SIG-M5 treated with dmso at 0.1 percent for 504 hours (cell line): ENCODE measurements around the gene DSCAM.

Source experiments
- DNase-seq: peaks from one replicate; lab custom pipeline; 2025; ENCODE audit not compliant: unreplicated experiment; lab: John Stamatoyannopoulos, UW

The DSCAM gene

GRCh38 chr21:40706806-40707655 lies 139.9 kb downstream of the DSCAM start:
- DNase-seq: no peak

GRCh38 chr21:40706176-40706575 lies 140.8 kb downstream of the DSCAM start:
- no peak for DNase-seq

GRCh38 chr21:40704141-40704540 lies 142.8 kb downstream of the DSCAM start:
- DNase-seq: no peak

- DNase-seq: no peak
These were observed 147.6 kb downstream of the DSCAM start for GRCh38 chr21:40699366-40699765.

- DNase-seq: no peak
These were observed 150.7 kb downstream of the DSCAM start for GRCh38 chr21:40696246-40696645.

- DNase-seq: no peak
These were observed 157.1 kb downstream of the DSCAM start for GRCh38 chr21:40689840-40690360.

GRCh38 chr21:40689217-40689616 lies 157.7 kb downstream of the DSCAM start:
- DNase-seq: no peak

- no peak for DNase-seq
These were observed 158.7 kb downstream of the DSCAM start for GRCh38 chr21:40688106-40688864.

- no peak for DNase-seq
These were observed 159.3 kb downstream of the DSCAM start for GRCh38 chr21:40687625-40688024.

GRCh38 chr21:40686526-40686925 lies 160.4 kb downstream of the DSCAM start:
- DNase-seq: no peak

GRCh38 chr21:40685141-40685540 lies 161.8 kb downstream of the DSCAM start:
- no peak for DNase-seq

- no peak for DNase-seq
These were observed 162.2 kb downstream of the DSCAM start for GRCh38 chr21:40684726-40685125.

- no peak for DNase-seq
These were observed 163.6 kb downstream of the DSCAM start for GRCh38 chr21:40683349-40683748.

GRCh38 chr21:40681164-40681859 lies 165.6 kb downstream of the DSCAM start:
- no peak for DNase-seq

GRCh38 chr21:40680311-40680710 lies 166.6 kb downstream of the DSCAM start:
- DNase-seq: no peak

GRCh38 chr21:40678681-40679284 lies 168.2 kb downstream of the DSCAM start:
- DNase-seq: no peak

- no peak for DNase-seq
These were observed 171.9 kb downstream of the DSCAM start for GRCh38 chr21:40675017-40675416.

- DNase-seq: no peak
These were observed 174.4 kb downstream of the DSCAM start for GRCh38 chr21:40672602-40673001.

GRCh38 chr21:40671716-40672115 lies 175.2 kb downstream of the DSCAM start:
- no peak for DNase-seq

GRCh38 chr21:40668555-40669275 lies 178.2 kb downstream of the DSCAM start:
- DNase-seq: no peak
